Loucy (cell line): Measurements from ENCODE around the gene C1orf226.

Experiments
- EZH2phosphoT487 ChIP-seq: fragments of 200-600 bp; IDR thresholded peaks from 2 replicates; pipeline ENCODE4 v1.6.1; 2018; ENCODE audit warnings: antibody characterized with exemption, mild to moderate bottlenecking, moderate library complexity, borderline replicate concordance
- TF ChIP-seq, protein P1 (sequence below): fragments of 200-600 bp; sonication (generic); conservative IDR thresholded peaks from 2 replicates; pipeline ENCODE4 v1.5.1; 2014; ENCODE audit warnings: mild to moderate bottlenecking, antibody characterized with exemption, low read length

DNA sequence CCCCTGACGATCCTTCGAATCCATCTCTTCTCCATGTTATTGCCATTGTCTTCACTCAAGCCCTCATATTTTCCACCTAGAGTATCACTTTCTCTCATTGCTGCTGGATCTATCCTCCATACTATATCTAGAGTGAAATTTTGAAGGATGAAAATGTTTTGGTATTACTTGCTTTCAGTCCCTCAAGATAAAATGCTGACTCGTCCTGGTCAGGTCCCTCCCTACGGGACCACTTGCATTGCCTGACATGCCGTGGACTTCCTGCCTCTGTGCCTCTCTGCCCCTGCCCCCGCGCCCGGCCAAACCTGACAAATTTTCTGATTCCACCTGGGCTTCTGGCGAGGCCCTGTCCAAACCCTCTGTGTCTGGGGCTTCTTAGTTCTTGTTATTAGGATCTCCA is 28.4 kb upstream of the C1orf226 start:
- TF ChIP-seq, protein P1, sequence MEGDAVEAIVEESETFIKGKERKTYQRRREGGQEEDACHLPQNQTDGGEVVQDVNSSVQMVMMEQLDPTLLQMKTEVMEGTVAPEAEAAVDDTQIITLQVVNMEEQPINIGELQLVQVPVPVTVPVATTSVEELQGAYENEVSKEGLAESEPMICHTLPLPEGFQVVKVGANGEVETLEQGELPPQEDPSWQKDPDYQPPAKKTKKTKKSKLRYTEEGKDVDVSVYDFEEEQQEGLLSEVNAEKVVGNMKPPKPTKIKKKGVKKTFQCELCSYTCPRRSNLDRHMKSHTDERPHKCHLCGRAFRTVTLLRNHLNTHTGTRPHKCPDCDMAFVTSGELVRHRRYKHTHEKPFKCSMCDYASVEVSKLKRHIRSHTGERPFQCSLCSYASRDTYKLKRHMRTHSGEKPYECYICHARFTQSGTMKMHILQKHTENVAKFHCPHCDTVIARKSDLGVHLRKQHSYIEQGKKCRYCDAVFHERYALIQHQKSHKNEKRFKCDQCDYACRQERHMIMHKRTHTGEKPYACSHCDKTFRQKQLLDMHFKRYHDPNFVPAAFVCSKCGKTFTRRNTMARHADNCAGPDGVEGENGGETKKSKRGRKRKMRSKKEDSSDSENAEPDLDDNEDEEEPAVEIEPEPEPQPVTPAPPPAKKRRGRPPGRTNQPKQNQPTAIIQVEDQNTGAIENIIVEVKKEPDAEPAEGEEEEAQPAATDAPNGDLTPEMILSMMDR, result no peak
- no peak for TF ChIP-seq EZH2phosphoT487
